ENCODE data around the gene LRRC74A. TPM values are rescaled to one million over a fixed set of nuclear protein-coding genes. Genes with fewer than 3 reads are reported as not detected.
"Not testable (repeated sequence)": the region's sequence is repeated elsewhere in the genome, so short reads cannot be mapped to it uniquely, and the experiment has no call there.

LRRC74A gene
- total RNA-seq, 1 donor from 2014 or later, result not detected

- DNase-seq, result no peak
Measured at GRCh38 chr14:76894308-76894707, 68.1 kb downstream of the LRRC74A start.

GRCh38 chr14:76898006-76898405 lies 71.8 kb downstream of the LRRC74A start:
- not testable (repeated sequence) for DNase-seq

DNA sequence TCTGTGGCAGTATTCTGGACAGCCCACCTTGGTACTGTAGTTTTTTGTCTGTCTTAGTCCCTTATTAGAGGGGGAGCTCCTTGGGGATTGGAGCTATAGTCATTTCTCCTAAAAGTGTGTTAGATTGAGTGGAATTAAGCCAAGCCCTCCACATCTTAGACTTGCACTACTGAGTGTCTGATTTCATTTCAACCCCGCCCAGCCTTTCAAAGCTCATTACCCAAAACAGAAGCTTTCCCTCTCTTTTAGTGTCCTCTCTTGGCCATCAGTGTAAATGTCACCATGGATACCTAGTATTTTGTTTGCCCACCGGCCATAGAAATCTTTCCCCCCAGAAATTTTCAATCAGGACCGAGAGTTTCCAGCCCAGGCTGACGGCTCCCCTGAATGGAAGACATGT lies 74.5 kb downstream of the LRRC74A start:
- DNase-seq, result no peak

GRCh38 chr14:76901171-76902055 lies 75.2 kb downstream of the LRRC74A start:
- no peak for DNase-seq

DNA sequence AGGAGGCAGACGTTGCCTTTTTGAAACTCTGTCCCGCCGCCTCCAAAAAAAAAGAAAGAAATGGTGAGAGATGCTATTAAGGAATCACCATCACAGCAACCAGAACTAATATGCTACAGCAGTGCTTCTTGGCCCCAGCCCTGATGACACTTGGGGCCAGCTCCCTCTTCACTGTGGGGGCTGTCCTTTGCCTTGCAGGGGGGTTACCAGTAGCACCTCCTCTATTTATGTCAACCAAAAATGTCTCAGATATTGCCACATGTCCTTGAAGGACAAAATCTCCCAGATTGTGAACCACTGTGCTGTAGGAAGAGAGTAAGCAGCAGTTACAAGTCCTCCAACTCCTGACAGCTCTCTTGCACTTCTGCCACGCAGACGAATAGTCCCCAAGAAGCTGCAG lies 76.4 kb downstream of the LRRC74A start:
- no peak for DNase-seq

GRCh38 chr14:76904100-76904739 lies 78.0 kb downstream of the LRRC74A start:
- DNase-seq, result peak; percentile 72

DNA sequence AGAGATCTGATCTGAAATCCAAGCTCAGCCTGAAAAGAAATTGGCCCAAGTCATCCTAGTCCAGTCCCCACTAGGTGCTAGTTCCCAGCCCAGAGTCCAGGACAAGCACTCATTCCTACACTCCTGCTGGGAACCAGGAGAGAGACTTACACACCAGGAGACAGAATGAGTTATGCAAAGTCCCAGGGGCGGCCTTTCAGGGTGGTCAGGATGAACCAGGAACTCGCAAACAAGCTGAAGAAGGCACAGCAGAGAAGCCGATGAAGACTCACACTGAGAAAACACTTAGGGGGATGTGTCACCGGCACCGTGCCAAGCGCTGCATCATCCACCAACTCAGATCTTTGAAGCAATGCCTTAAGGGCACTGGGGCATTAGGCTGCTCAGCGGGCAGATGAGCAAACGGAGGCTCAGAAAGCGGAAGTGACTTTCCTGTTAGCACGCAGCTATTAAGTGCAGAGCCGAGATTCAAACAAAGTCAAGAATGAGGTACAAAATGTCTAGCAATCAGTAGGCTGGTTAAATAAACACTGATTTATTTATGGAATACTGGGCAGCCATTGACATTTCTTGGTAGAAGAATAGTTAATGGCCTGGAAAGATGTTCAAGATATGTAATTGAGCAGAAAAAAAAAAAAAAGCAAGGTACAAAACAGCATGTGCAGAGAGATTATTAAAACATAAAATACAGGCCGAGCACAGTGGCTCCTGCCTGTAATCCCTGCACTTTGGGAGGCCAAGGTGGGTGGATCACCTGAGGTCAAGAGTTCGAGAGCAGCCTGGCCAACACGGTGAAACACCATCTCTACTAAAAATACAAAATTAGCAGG lies 78.7 kb downstream of the LRRC74A start:
- DNase-seq, result peak; percentile 50

GRCh38 chr14:76908834-76909233 lies 82.6 kb downstream of the LRRC74A start:
- no peak for DNase-seq

- no peak for DNase-seq
Measured at GRCh38 chr14:76909266-76909665, 83.1 kb downstream of the LRRC74A start.

- DNase-seq, result no peak
Measured at GRCh38 chr14:76910371-76910890, 84.2 kb downstream of the LRRC74A start.

GRCh38 chr14:76911473-76911872 lies 85.3 kb downstream of the LRRC74A start:
- no peak for DNase-seq

- not testable (repeated sequence) for DNase-seq
Measured at GRCh38 chr14:76914533-76915081, 88.4 kb downstream of the LRRC74A start.

- DNase-seq, result no peak
Measured at GRCh38 chr14:76916040-76916715, 90.0 kb downstream of the LRRC74A start.

DNA sequence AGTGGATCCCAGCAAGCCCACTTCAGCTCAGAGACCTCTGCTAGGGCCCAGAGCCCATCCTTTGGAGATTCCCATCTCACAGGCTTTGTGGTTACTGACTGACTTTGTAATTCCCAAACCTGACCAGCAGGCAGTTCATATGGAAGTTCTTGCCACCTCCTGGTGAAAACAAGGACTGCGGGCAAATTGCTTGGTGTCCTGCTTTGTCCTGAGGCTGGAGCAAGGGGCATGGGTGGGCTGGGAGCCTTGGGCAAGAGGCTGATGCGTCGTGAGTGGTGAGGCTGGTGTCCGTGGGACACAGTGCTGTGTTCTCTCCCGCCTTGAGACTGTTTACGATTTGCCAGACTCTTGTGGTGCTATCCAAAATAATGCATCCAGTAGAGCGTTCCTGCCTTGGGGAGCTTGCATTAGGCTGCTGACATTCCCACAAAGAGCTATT lies 91.0 kb downstream of the LRRC74A start:
- DNase-seq, result peak; percentile 47

GRCh38 chr14:76917745-76918255 lies 91.6 kb downstream of the LRRC74A start:
- DNase-seq, result no peak

DNA sequence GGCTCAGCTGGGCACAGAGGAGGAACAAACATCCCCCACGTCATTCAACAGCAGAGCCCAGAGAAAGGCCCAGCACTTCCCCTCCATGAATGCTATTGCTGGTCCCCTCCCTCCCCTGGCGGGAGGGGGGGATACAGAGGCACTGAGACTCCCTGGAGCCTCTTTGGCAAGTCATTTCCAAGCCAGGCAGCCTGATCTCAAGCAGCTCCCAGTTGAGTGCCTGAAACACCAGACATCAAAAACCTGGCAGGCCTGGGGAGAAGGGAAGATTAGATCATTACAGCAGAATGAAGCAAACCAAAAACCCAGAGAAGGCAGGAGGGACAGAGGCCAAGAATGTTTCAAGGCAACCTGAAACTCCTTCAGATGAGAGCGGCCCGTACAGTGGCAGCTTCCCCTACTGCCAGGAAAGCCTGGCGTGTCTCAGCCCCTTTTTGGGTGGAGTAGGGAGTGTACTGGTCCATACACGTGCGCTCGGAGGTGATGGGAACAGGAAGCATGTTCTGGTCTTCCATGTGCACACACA lies 92.1 kb downstream of the LRRC74A start:
- DNase-seq, result peak; percentile 95

DNA sequence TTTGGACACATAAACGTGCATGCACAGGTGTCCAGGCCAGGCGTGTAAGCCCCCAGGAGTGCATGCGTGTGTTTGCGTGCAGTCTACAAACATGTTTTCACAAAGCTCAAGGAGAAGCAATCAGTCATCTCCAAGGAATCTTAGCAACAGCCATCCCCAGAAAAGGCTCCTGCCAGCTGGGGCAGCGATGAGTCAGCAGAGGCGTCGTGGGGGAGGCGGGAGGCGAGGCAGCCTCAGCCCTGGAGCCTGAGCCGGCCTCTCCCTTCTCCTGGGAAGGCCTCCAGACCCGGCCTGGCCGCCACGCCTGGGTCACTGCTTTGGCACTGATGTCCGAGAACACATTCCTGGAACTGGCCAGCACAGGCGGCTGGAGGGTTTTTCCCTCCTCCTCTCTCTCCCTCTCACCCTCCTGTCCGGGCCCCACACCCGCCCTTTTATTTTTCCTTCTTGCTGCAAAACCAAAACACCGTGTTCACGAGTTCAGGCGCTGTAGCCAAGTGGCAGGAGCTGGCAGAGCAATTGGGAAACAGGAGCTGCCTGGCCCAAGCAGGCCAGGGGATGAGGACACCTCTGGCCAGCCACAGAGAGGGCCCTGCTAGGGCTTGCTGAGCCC lies 92.7 kb downstream of the LRRC74A start:
- DNase-seq, result peak; percentile 97

Measured in skin of body (tissue), 2 donors.